HEK293 (cell line): ENCODE results near the gene TPGS1.

Experiments
- FEZF1 ChIP-seq: fragments of 450-650 bp; formaldehyde crosslinking; IDR thresholded peaks from 2 replicates; pipeline ENCODE4 v1.5.1; 2016; ENCODE audit warnings: missing biosample characterization, missing genetic modification characterization
- KLF9 ChIP-seq: fragments of 450-650 bp; formaldehyde crosslinking; IDR thresholded peaks from 2 replicates; pipeline ENCODE4 v1.5.1; 2016; ENCODE audit warnings: missing biosample characterization, missing genetic modification characterization, low read depth
- PRDM1 ChIP-seq: fragments of 450-650 bp; formaldehyde crosslinking; IDR thresholded peaks from 2 replicates; pipeline ENCODE4; 2016; ENCODE audit warnings: missing biosample characterization, missing genetic modification characterization
- REST ChIP-seq: fragments of 450-650 bp; formaldehyde crosslinking; IDR thresholded peaks from 2 replicates; pipeline ENCODE4 v1.5.1; 2016; ENCODE audit warnings: missing biosample characterization, missing genetic modification characterization
- SP3 ChIP-seq: fragments of 450-650 bp; formaldehyde crosslinking; IDR thresholded peaks from 2 replicates; pipeline ENCODE4 v1.5.1; 2016; ENCODE audit warnings: missing biosample characterization, missing genetic modification characterization
- YY2 ChIP-seq: fragments of 450-650 bp; formaldehyde crosslinking; IDR thresholded peaks from 2 replicates; pipeline ENCODE4 v1.5.1; 2016; ENCODE audit warnings: missing biosample characterization, missing genetic modification characterization
- ZBTB8A ChIP-seq: fragments of 450-650 bp; formaldehyde crosslinking; IDR thresholded peaks from 2 replicates; pipeline ENCODE4 v1.5.1; 2016; ENCODE audit warnings: missing biosample characterization, missing genetic modification characterization
- ZNF148 ChIP-seq: fragments of 450-650 bp; formaldehyde crosslinking; IDR thresholded peaks from 2 replicates; pipeline ENCODE4 v1.5.0; 2017; ENCODE audit warnings: missing biosample characterization, missing genetic modification characterization, borderline replicate concordance
- ZNF221 ChIP-seq: fragments of 450-650 bp; formaldehyde crosslinking; IDR thresholded peaks from 2 replicates; pipeline ENCODE4 v1.5.1; 2017; ENCODE audit warnings: missing biosample characterization, missing genetic modification characterization, borderline replicate concordance
- ZNF24 ChIP-seq: fragments of 450-650 bp; formaldehyde crosslinking; IDR thresholded peaks from 2 replicates; pipeline ENCODE4 v1.5.1; 2016; ENCODE audit warnings: missing biosample characterization, missing genetic modification characterization
- ZNF274 ChIP-seq, 2 experiments: fragments of 200-500 bp in 1 of 2; fragments of 450-650 bp in 1 of 2; sonication (Bioruptor generic) in 1 of 2; formaldehyde crosslinking in 1 of 2; IDR thresholded peaks; 2 replicates each; pipeline versions ENCODE4 v1.5.1 to v1.6.1; 2014 to 2016; ENCODE audit warnings: borderline replicate concordance in 1 of 2, inconsistent platforms in 1 of 2, low read length in 1 of 2, missing biosample characterization in 1 of 2, missing genetic modification characterization in 1 of 2
- ZNF366 ChIP-seq: fragments of 450-650 bp; formaldehyde crosslinking; conservative IDR thresholded peaks from 2 replicates; pipeline ENCODE4 v1.5.1; 2016; ENCODE audit warnings: missing biosample characterization, missing genetic modification characterization
- ZNF433 ChIP-seq: fragments of 450-650 bp; formaldehyde crosslinking; IDR thresholded peaks from 2 replicates; pipeline ENCODE4 v1.5.1; 2016; ENCODE audit warnings: missing biosample characterization, missing genetic modification characterization, low read depth
- ZNF529 ChIP-seq: fragments of 450-650 bp; formaldehyde crosslinking; IDR thresholded peaks from 2 replicates; pipeline ENCODE4 v1.5.1; 2017; ENCODE audit warnings: missing genetic modification characterization, missing biosample characterization; ENCODE audit not compliant: insufficient replicate concordance
- ZNF549 ChIP-seq: fragments of 450-650 bp; IDR thresholded peaks from 2 replicates; pipeline ENCODE4 v1.5.1; 2018; ENCODE audit warnings: missing biosample characterization, missing genetic modification characterization, mild to moderate bottlenecking, inconsistent platforms, moderate library complexity
- ZNF600 ChIP-seq: fragments of 450-650 bp; formaldehyde crosslinking; IDR thresholded peaks from 2 replicates; pipeline ENCODE4 v1.5.1; 2016; ENCODE audit warnings: missing biosample characterization, missing genetic modification characterization
- ZNF692 ChIP-seq: fragments of 450-650 bp; formaldehyde crosslinking; IDR thresholded peaks from 2 replicates; pipeline ENCODE4 v1.5.1; 2016; ENCODE audit warnings: missing biosample characterization, missing genetic modification characterization
- ZNF843 ChIP-seq: fragments of 450-650 bp; formaldehyde crosslinking; IDR thresholded peaks from 2 replicates; pipeline ENCODE4 v1.5.1; 2016; ENCODE audit warnings: missing biosample characterization, missing genetic modification characterization

Gene TPGS1

GRCh38 chr19:488505-489417 lies 18.5 kb upstream of the TPGS1 start (continued):
- 0 out of 2 replicates have a peak, but pooled peaks have one; percentile 16 for TF ChIP-seq ZNF692
- no peak for TF ChIP-seq FEZF1 (tag by site-specific recombination)
- TF ChIP-seq ZNF843 (tag by site-specific recombination), result no peak
- peak; percentile 80 for TF ChIP-seq ZBTB8A (tag by site-specific recombination)
- TF ChIP-seq ZNF366, result no peak
- no peak for TF ChIP-seq ZNF274 (IDR thresholded peaks at IDR 0.05; ENCODE audit: low read length)
- TF ChIP-seq ZNF274 (tag by site-specific recombination; IDR thresholded peaks at IDR 0.05; ENCODE audit: borderline replicate concordance), result no peak
- no peak for TF ChIP-seq ZNF148 (tag by site-specific recombination)
- TF ChIP-seq PRDM1, result no peak
- TF ChIP-seq ZNF600 (tag by site-specific recombination), result peak; percentile 69
- no peak for TF ChIP-seq ZNF433
- TF ChIP-seq ZNF221, result no peak
- TF ChIP-seq ZNF24, result no peak
- 0 out of 2 replicates have a peak, but pooled peaks have one; percentile 48 for TF ChIP-seq YY2 (tag by site-specific recombination)
- TF ChIP-seq ZNF549 (tag by site-specific recombination), result no peak
- TF ChIP-seq ZNF529 (tag by site-specific recombination), result no peak
- TF ChIP-seq KLF9 (tag by site-specific recombination), result peak; percentile 49; the same call in 1 of the 2 replicates
- no peak for TF ChIP-seq REST
- peak; percentile 55 for TF ChIP-seq SP3
